HAP-1 (cell line): ENCODE results near the gene ZBTB43.
"Not testable (repeated sequence)": the region's sequence is repeated elsewhere in the genome, so short reads cannot be mapped to it uniquely, and the experiment has no call there.

Experiments used
- DNase-seq, 2 experiments: peaks; one replicate each; pipeline ENCODE4 v3.0.0-alpha.2; 2016 to 2020; ENCODE audit warnings: low spot score in 2 of 2
- H3K27me3 ChIP-seq: fragments of 250-450 bp; sonication (Bioruptor Pico); 2 replicates; pipeline ENCODE4 v1.5.1; 2020; ENCODE audit warnings: low read depth, mild to moderate bottlenecking, moderate library complexity
- H3K36me3 ChIP-seq: fragments of 250-450 bp; sonication (Bioruptor Pico); replicated peaks from 2 replicates; pipeline ENCODE4 v1.5.1; 2020; ENCODE audit warnings: mild to moderate bottlenecking
- H3K4me1 ChIP-seq: fragments of 250-450 bp; sonication (Bioruptor Pico); 2 replicates; pipeline ENCODE4 v1.5.1; 2020; ENCODE audit warnings: mild to moderate bottlenecking
- H3K4me3 ChIP-seq: fragments of 250-450 bp; sonication (Bioruptor Pico); 2 replicates; pipeline ENCODE4 v1.5.1; 2020; ENCODE audit warnings: mild to moderate bottlenecking, moderate library complexity
- H3K9me3 ChIP-seq: fragments of 250-450 bp; sonication (Bioruptor Pico); 2 replicates; pipeline ENCODE4 v1.5.1; 2020; ENCODE audit warnings: mild to moderate bottlenecking, moderate library complexity
- in situ Hi-C: fragments of 300-500 bp; cut with MboI; formaldehyde crosslinking; loops from 3 replicates; pipeline ENCODE4 v1.14.3; 2020; ENCODE audit warnings: low sequenced_read_pairs, inconsistent platforms, mixed read lengths

ZBTB43 gene

DNA sequence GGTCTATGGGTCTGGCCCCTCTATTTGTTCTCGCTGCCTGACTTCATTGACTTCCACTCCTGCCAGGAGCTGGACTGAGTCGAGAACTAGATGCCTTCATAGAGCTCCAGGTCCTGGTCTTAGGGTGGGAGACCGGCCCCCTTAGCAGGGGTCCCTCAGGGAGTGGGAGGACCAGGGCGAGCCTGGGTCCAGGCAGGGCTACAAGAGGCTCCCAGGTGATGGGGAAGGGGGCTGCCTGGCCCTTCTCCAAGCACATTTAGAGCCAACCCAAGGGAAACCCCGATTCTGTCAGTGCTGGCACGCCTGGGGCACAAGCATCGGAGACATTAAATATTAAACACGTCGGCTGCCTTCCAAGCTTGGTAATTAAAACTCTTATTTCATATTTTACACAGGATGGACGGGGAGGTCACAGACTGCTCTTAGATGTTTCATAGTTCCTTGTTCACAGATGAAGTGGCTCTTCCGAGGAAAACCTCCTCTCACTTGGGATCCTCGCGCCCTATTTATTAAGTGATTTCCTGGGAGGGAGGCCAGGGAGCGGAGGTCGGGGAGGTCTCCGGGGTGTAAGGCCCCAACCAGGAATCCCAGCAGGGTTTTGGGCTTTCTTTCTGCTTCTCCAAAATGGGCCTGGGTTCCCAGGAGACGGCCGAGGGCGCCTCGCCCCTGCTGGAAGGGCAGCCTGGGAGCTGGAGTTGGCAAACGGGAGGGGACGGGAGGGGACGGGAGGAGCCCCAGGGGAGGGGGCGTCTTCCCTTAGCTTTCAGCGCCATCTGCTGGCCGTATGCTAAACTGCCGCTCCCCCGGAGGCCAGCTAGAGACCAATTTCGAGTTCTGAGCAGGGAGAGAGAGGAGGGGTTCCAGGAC lies 23.4 kb upstream of the ZBTB43 start:
- in situ Hi-C loops = loop anchor here (5.0 to 10.0 kb wide), 3 partner anchors 74 to 277 kb away; partner anchors contain the start of gene LMX1B
- Histone ChIP-seq H3K4me3 (no peak overlapping the region), H3K36me3 (no peaks in the 10 kb centered on the region), H3K4me1 (peaks cover 3% of the 10 kb centered on the region; the same call in 1 of the 2 replicates), H3K9me3 (no peaks in the 10 kb centered on the region), H3K27me3 (no peaks in the 10 kb centered on the region)
- peak; percentile 85 to 96 for DNase-seq

DNA sequence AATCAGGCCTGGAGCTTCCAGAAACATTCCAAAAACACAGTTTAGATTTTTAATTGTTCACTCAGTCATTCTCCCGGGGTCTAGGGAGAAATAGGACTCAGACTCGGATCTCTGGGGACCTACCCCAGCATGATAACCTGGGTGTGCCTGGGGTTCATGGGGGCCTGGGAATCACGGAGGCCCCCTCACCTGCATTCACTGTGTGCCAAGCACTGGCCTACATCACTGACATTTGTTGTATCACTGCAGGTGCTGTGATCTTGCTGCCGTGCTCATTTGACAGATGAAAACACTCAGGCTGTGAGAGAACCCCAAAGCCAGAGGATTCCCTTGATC lies 22.8 kb upstream of the ZBTB43 start:
- in situ Hi-C loops = loop anchor here (5.0 to 10.0 kb wide), 3 partner anchors 75 to 277 kb away; partner anchors contain the start of gene LMX1B
- H3K4me3 ChIP-seq = no peak overlapping the region
- peaks cover 3% of the 10 kb centered on the region; the same call in 1 of the 2 replicates for H3K4me1 ChIP-seq
- DNase-seq = no peak
- no peaks in the 10 kb centered on the region for H3K9me3 ChIP-seq
- H3K36me3 ChIP-seq = no peaks in the 10 kb centered on the region
- no peaks in the 10 kb centered on the region for H3K27me3 ChIP-seq

DNA sequence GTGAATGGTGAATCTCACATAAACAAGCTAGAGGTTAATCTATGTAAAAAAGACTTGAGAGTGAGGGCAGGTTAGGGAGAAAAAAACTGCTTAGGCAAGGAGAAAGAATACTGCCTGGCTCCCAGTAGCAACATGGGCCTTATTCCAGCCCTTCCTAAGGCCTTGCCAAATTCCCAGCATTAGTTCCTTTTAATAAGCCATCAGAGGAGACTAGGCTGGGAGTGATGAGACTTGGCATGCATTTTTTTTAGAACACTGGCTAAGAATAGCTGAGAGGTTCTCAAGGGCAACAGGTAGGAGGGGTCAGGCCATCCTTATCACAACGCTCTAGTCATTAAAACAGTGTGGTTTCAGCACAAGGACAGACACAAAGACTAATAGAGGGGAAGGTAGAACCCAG lies 20.9 kb upstream of the ZBTB43 start:
- in situ Hi-C loops = loop anchor here (5.0 to 10.0 kb wide), 3 partner anchors 77 to 279 kb away; partner anchors contain the start of gene LMX1B
- no peak for DNase-seq

DNA sequence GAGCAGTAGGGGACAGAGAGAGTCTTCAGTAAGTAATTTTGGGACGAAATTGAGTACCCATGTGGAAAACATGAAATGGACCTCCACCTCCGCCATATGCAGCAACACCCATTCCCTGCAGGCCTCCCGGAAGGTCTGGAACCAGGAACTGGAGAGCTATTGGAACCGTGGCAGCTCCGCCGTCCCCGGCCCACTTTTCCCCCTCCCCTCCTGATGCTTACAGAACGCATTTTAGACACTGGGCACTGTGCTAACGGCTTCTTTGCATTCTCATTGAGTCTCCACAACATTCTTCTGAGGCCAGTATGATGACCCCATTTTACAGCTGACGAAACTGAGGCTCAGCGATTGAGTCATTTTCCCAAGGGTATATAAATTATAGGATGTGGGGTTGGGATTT lies 20.4 kb upstream of the ZBTB43 start:
- in situ Hi-C loops = loop anchor here (5.0 to 10.0 kb wide), 3 partner anchors 77 to 280 kb away; partner anchors contain the start of gene LMX1B

More for the DNA sequence above, 20.9 kb upstream of the ZBTB43 start:
- Histone ChIP-seq H3K9me3 (no peaks in the 10 kb centered on the region), H3K36me3 (no peaks in the 10 kb centered on the region), H3K4me3 (no peak overlapping the region), H3K4me1 (peaks cover 3% of the 10 kb centered on the region; the same call in 1 of the 2 replicates), H3K27me3 (no peaks in the 10 kb centered on the region)

DNA sequence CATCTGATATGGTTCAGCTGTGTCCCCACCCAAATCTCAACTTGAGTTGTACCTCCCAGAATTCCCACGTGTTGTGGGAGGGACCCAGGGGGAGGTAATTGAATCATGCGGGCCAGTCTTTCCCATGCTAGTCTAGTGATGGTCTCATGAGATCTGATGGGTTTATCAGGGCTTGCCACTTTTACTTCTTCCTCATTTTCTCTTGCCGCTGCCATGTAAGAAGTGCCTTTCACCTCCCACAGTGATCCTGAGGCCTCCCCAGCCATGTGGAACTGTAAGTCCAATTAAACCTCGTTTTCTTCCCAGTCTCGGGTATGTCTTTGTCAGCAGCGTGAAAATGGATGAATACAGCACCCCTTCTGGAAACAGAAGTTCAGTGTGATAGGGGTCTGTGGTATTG lies 20.0 kb upstream of the ZBTB43 start:
- in situ Hi-C loops = loop anchor here (5.0 to 10.0 kb wide), 3 partner anchors 78 to 280 kb away; partner anchors contain the start of gene LMX1B
- not testable (repeated sequence) for H3K4me3 ChIP-seq, DNase-seq, H3K27me3 ChIP-seq, H3K36me3 ChIP-seq, H3K9me3 ChIP-seq, H3K4me1 ChIP-seq

More for the DNA sequence above, 20.4 kb upstream of the ZBTB43 start:
- no peak overlapping the region for H3K4me3 ChIP-seq
- H3K27me3 ChIP-seq = no peaks in the 10 kb centered on the region
- DNase-seq = no peak
- peaks cover 3% of the 10 kb centered on the region; the same call in 1 of the 2 replicates for H3K4me1 ChIP-seq
- H3K9me3 ChIP-seq = no peaks in the 10 kb centered on the region
- H3K36me3 ChIP-seq = no peaks in the 10 kb centered on the region

DNA sequence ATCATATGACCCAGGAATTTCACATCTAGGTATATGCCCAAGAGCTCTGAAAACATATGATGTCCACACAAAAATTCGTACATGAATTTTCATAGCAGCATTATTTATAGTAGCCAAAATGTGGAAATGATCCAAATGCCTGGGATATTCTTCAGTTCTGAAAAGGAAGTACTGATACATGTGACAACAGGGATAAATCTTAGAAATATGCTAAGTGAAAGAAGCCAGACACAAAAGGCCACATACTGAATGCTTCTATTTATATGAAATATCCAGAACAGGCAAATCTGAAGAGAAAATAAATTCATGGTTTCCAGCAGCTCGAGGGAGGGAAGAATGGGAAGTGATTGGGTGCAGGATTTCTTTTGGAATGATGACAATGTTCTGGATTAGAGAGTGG lies 16.8 kb upstream of the ZBTB43 start:
- no peak for DNase-seq
- no peaks in the 10 kb centered on the region for H3K9me3 ChIP-seq
- H3K36me3 ChIP-seq = no peaks in the 10 kb centered on the region
- H3K4me3 ChIP-seq = no peak overlapping the region
- no peaks in the 10 kb centered on the region for H3K4me1 ChIP-seq
- in situ Hi-C loops = loop anchor here (10.0 kb wide), 2 partner anchors 173 to 283 kb away; partner anchors contain the start of gene LMX1B
- H3K27me3 ChIP-seq = no peaks in the 10 kb centered on the region

DNA sequence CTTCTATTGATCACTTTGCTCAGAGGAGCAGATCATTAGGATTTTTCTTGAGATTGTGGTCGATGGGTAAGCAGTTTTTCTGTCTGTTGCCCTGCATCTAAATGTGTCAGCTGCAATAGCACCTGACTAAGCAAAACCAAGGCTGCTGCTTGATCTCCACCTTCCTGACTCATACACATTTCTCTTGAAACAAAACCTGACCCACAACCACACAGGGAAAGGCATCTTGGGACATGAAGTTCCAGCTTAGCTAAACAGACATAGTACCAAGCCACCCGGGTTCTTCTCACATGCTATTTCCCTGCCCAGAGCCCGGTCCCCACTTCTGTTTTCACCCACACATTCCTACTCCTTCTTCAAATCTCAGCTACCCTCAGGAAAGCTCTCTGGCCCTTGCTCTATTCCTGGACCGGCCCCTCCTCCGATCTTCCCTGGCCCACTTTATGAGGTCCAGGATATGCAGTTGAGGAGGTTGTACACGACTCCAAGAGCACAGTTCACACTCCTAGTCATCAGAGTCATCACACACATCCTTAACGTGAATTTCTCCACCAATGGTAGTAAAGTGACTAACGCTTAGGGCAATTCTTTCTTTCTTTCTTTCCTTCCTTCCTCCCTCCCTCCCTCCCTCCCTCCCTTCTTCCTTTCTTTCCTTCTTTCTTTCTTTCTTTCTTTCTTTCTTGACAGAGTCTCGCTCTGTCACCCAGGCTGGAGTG lies 16.0 kb upstream of the ZBTB43 start:
- DNase-seq = no peak
- Histone ChIP-seq H3K36me3 (no peaks in the 10 kb centered on the region), H3K9me3 (no peaks in the 10 kb centered on the region), H3K27me3 (no peaks in the 10 kb centered on the region), H3K4me3 (no peak overlapping the region), H3K4me1 (no peaks in the 10 kb centered on the region)
- in situ Hi-C loops = loop anchor here (10.0 kb wide), 2 partner anchors 174 to 284 kb away; partner anchors contain the start of gene LMX1B

DNA sequence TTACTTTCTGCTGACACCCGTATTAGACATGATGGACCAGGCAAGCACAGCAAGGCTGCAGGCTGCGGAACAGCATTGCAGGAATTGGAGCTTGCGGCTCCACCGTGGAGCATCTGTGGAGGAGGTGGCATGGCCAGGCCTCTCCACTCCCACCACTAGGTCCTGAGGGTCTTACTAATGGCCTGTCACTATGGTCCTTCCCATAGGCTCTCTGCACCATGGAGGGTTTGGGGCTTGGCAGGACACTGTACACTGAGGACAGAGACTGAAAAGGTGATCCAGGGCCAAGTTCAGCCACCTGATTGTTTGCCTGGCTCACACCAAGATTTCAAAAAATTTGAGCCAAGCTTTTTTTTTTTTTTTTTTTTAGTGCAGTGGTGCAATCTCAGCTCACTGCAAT lies 14.3 kb upstream of the ZBTB43 start:
- in situ Hi-C loops = no loop called here
- DNase-seq = no peak

DNA sequence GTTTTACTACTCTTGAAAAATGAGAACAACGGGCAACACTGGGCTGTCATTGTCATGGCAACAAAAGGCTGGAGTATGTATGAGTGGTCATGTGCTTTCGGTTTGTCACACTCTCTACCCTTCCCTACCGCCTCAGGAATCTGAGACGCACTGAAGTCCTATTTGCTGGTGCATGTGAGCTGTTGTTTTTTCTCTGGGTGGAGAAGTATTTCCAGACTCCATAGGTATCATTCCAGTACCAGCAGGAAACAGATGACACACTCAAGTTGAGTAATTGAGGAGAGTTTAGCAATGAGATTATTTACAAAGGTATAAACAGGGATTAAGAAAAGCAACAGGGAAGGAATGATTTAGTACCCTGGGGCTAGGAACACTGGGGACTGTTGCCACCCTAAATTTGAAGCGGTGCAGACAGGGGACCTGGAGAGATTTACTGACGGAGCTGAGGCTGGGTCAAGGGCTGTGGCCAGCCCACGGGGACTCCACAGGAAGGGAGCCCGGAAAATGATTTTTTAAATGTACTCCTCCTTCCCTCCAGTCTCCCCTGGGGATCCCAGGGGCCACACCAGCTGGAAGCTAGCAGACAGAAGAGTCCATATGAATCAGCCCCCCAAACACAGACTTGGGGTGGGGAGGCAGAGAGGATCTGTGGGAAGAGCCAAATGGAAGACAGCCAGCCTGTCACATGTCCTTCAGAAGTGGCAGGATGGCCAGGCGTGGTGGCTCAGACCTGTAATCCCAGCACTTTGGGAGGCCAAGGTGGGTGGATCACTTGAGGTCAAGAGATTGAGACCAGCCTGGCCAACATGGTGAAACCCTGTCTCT lies 13.2 kb upstream of the ZBTB43 start:
- Histone ChIP-seq H3K4me1 (no peaks in the 10 kb centered on the region), H3K36me3 (no peaks in the 10 kb centered on the region), H3K9me3 (peaks cover 4% of the 10 kb centered on the region; the same call in 1 of the 2 replicates), H3K4me3 (no peak overlapping the region), H3K27me3 (no peaks in the 10 kb centered on the region)
- DNase-seq = no peak
- in situ Hi-C loops = no loop called here

More for the DNA sequence above, 14.3 kb upstream of the ZBTB43 start:
- no peak overlapping the region for H3K4me3 ChIP-seq
- no peaks in the 10 kb centered on the region for H3K4me1 ChIP-seq
- no peaks in the 10 kb centered on the region for H3K9me3 ChIP-seq
- H3K27me3 ChIP-seq = no peaks in the 10 kb centered on the region
- H3K36me3 ChIP-seq = no peaks in the 10 kb centered on the region

DNA sequence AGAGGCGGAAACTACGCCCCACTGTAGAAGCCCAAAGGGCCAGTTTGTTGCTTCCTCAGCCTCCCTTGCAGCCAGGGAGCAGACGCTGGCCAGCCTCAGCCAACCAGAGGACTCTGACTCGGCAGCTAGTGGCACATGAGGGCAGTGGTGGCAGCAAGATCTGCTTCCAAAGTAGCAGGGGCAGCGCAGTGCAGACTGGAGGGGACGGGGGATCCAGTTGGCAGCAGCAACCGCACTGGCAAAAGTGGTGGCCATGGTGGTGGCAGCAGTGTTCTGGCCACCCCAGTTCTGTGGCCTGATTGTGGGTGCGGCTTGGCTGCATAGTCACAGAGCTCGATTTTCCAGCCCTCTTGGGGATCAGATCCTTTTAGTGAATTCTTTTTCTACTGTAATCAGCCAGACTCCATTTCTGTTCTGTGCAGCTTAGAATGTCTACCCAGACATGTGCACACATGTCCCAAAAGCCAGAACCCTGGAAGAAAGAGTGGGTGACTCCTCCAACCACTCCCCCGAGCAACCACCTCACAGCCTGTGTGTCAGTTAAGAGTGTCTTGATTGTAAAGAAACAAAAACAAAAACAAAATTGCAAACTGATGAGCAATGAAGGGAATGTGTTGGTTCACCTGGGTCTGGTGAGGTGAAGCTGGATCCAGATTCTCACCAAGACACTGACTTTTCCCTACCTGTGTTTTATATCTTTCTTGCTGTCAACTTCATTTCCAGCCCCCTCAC lies 11.0 kb upstream of the ZBTB43 start:
- Histone ChIP-seq H3K4me1 (no peaks in the 10 kb centered on the region), H3K4me3 (no peak overlapping the region), H3K27me3 (no peaks in the 10 kb centered on the region), H3K36me3 (no peaks in the 10 kb centered on the region; the same call in 1 of the 2 replicates), H3K9me3 (peaks cover 4% of the 10 kb centered on the region; the same call in 1 of the 2 replicates)
- no peak for DNase-seq
- in situ Hi-C loops = no loop called here

DNA sequence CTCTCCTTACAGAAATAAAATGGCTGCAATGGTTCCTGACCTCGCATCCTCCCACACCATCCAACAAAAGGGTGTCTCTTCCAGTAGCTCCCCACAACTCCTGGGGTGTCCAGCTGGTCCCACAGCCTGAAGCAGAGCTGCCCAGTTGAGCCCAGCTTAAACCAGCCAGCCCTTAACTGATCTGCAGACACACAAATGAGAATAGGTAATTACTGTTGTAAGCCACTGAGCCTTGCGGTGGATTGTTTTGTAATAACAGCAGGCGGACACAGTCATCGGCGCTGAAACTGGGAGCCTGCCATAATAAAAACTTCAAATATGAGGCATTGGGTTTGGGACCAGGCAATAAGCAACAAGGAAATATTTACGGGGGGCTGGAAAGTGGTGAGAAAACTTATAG lies 10.4 kb upstream of the ZBTB43 start:
- Histone ChIP-seq H3K4me1 (no peaks in the 10 kb centered on the region), H3K9me3 (peaks cover 4% of the 10 kb centered on the region; the same call in 1 of the 2 replicates), H3K27me3 (no peaks in the 10 kb centered on the region), H3K36me3 (no peaks in the 10 kb centered on the region; the same call in 1 of the 2 replicates), H3K4me3 (no peak overlapping the region)
- in situ Hi-C loops = no loop called here
- DNase-seq = no peak

DNA sequence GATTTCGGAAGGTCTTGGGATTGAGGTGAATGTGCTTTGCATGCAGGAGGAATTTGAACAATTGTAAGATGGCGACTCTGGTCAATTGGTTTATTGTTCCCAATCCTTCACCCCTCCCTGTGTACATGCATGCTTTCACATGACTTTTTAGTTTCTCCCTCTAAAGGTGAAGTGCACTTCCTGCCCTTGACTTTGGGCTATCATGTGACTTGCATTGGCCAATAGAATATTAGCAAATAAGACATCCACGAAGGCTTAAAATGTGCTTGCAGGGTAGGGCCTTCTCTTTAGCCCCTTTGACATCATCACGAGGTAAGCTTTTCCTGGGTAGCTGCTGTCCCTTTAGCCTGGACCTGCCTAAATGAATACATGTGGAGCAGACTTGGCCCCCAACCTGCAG lies 8.1 kb upstream of the ZBTB43 start:
- Histone ChIP-seq H3K9me3 (peaks cover 4% of the 10 kb centered on the region; the same call in 1 of the 2 replicates), H3K4me3 (no peak overlapping the region), H3K36me3 (no peaks in the 10 kb centered on the region; the same call in 1 of the 2 replicates), H3K4me1 (no peaks in the 10 kb centered on the region), H3K27me3 (no peaks in the 10 kb centered on the region)
- in situ Hi-C loops = no loop called here
- DNase-seq = no peak
